Stomach (tissue), 4 donors: ENCODE data around the gene LRTM2.

Experiments used
- CTCF ChIP-seq, 7 experiments: fragments of 450-650 bp in 4 of 7; fragments of 200-600 bp in 3 of 7; sonication (generic) in 3 of 7; IDR thresholded peaks; one replicate each; pipeline ENCODE4 v1.5.1; 2016 to 2019; ENCODE audit warnings: antibody characterized with exemption in 7 of 7, control low read depth in 2 of 7, mild to moderate bottlenecking in 1 of 7
- EP300 ChIP-seq: sonication (generic); formaldehyde crosslinking; IDR thresholded peaks from one replicate; pipeline ENCODE4 v1.6.1; 2017; ENCODE audit warnings: antibody characterized with exemption
- POLR2A ChIP-seq, 4 donors: fragments of 450-650 bp; IDR thresholded peaks; one replicate each; pipeline ENCODE4 v1.6.1; 2016; ENCODE audit warnings: antibody characterized with exemption in 4 of 4, control low read depth in 2 of 4, mild to moderate bottlenecking in 1 of 4, moderate library complexity in 1 of 4
- POLR2AphosphoS5 ChIP-seq, 3 donors: sonication (generic); formaldehyde crosslinking; IDR thresholded peaks; one replicate each; pipeline ENCODE4 v1.6.1; 2016; ENCODE audit warnings: antibody characterized with exemption in 3 of 3

- TF ChIP-seq CTCF (IDR thresholded peaks at IDR 0.05) (no peak), POLR2AphosphoS5 (IDR thresholded peaks at IDR 0.05) (no peak), POLR2A (IDR thresholded peaks at IDR 0.05) (no peak), EP300 (no peak)
Observed at GRCh38 chr12:1794440-1795090, 25.8 kb upstream of the LRTM2 start.
